Activated CD8-positive, alpha-beta memory T cell treated with anti-CD3 and anti-CD28 coated beads for 4 hours (primary cell): ENCODE measurements around the gene EGR1.

Experiments used
- DNase-seq, 2 donors: peaks; one replicate each; pipeline ENCODE4 v3.0.0-alpha.2; 2020; ENCODE audit warnings: low read depth in 2 of 2

Gene EGR1

DNA sequence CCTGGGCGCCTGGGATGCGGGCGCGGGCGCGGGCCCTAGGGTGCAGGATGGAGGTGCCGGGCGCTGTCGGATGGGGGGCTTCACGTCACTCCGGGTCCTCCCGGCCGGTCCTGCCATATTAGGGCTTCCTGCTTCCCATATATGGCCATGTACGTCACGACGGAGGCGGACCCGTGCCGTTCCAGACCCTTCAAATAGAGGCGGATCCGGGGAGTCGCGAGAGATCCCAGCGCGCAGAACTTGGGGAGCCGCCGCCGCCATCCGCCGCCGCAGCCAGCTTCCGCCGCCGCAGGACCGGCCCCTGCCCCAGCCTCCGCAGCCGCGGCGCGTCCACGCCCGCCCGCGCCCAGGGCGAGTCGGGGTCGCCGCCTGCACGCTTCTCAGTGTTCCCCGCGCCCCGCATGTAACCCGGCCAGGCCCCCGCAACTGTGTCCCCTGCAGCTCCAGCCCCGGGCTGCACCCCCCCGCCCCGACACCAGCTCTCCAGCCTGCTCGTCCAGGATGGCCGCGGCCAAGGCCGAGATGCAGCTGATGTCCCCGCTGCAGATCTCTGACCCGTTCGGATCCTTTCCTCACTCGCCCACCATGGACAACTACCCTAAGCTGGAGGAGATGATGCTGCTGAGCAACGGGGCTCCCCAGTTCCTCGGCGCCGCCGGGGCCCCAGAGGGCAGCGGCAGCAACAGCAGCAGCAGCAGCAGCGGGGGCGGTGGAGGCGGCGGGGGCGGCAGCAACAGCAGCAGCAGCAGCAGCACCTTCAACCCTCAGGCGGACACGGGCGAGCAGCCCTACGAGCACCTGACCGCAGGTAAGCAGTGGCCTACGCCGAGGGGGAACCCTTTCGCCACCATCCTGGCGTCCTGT is at the start of gene EGR1:
TSS of gene EGR1 (plus strand) at position 219 of the 864 bp plus-strand sequence. CDS start at position 502, 283 bp downstream.
- peak; percentile 91 to 94 for DNase-seq

DNA sequence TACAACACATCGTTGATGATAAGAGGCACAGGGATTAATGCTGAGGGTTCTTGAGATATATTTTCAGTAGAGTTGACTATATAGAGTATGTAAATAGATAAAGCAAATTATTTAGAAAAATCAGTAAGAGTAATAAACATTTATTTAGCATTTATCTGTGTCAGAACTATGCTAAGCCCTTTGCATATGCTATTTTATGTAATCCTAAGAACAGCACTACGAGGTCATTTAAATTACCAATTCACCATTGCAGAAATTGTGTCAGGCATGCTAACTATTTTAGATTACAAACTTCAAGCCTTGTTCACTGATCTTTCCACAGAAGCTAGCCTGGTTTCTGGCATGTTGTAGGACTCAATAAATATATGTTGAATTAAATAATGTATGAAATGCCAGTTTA is 46.8 kb upstream of the EGR1 start:
- no peak for DNase-seq

DNA sequence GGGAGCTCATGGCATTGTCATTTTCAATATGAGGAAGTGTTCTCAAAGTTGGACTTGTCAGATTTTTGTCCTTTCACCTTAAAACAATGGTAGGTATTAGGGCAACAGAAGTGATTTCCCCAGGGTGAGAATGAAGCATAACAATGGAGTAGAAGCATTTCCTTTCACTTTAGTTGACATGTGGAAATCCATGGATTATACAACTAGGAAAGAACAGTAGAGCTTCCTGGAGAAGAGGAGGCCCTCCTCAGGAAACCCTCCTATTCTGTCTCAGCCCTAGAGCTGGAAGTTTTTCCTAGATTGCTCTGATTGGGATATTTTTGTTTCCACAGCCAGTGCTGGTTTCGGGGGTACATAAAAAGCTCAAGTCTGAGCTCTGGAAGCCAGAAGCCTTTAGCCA is 40.2 kb upstream of the EGR1 start:
- no peak for DNase-seq

DNA sequence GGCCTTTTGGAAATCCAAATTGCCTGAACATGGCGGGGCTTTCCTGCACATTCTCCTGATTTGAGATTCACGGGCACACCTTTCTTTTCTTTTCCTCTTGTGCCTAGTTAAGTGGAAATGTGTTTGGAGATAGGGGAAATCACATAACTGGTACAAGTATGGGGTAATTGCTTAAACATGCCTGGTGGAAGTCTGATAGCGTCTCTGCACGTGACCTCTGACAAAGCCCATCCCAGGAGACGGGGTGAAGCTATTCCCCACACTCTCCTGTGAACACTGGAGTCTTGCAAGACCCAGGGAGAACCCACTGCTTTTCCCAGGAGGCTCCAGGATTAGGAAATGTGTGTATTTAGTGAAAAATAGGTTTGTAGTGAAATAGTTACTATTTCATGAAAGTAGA is 29.3 kb upstream of the EGR1 start:
- DNase-seq: no peak

DNA sequence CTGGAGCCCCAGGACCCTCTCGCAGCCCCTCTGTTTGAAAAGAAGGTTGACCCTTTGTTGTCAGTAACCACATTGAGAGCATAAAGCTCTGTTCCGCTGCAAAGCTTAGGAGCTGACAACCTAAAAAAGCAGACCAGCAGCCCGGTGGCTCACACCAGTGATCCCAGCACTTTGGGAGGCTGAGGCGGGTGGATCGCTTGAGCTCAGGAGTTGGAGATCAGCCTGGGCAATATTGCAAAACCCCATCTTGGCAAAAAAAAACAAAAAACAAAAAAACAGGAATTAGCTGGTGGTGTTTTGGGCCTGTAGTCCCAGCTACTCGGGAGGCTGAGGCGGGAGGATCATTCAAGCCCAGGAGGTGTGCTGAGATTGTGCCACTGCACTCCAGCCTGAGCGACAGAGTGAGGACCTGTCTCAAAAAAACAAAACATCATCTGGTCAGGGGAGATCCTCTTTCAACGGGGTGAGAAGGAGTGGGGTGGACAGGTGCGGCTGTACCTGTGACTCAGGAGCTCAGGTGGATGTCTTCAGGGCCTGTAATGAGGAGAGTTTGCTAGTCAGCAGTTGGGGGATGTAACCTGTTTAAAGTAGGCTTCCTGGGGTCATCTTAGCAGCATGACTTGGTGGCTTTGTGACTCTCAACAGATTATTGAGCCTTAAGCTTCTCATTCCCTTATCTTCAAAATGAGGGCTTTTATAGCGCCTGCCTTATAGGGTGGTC is 27.1 kb upstream of the EGR1 start:
- no peak for DNase-seq

DNA sequence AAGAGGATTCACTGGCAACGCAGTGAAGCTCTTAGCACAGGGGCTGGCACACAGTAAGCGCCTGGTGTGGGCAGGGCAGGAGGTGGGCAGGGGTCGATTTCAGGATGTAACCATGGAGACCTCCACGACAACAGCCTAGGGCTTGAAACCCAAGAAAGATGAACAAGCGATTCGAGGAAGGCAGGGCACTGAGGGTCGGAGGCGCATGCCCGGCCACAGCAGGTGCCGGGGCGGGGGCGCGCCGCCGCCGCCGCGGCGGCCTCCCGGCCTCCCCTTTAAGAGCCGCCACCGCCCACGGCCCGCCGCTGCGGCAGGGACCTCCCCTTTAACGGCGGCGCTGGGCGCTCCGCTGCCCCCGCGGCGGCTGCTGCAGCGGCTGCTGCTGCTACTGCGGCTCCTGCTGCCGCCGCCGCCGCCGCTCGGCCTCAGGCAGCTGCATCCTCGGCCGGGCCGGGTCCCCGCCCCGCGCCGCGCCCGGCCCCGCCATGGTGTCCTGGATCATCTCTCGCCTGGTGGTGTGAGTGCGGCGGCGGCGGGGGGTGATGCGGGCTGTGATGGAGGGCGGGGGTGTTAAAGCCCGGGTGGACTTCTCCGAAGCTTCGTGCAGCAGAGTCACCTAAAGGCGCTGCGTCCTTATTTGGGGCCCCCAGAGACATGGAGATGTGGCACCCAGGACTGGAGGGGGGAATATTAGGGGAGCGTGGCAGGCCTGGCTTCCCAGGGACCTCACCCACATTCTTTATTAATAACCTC is 26.4 kb upstream of the EGR1 start, which contains the start of gene REEP2:
TSS of gene REEP2 (plus strand) at position 334 of the 753 bp plus-strand sequence. CDS start at position 486, 152 bp downstream.
- peak; percentile 25 to 40 for DNase-seq

DNA sequence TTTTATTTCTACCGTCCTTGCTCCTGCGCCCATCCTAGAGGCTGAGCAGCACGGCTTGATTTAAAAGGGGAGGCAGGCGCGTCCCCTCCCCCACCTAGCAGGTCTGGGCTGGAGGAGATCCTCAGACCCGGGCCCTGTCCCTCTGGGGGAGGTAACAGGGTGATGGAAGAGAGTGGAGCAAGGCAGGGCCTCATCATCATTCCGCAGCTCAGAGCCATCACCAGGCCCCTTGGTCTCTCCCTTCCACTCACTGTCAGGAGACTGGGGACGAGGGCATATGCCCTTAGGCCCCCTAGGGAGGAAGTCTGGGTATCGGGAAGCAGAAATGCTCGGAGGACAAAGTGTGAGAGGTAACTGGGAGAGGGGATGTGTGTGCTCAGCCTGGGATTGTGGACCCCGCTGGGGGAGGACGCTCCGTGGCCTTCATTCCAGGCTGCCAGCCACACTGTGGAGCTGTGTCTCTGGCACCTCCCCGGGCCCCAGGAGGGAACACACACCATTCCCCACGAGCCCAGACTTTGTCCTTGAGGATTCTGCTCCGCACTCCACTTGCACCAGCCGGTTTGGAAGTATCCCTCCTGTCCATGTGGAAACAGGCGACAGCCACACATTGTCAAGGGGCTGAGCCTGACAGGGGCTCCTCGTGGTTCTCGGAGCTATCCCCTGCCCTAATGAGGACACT is 25.7 kb upstream of the EGR1 start:
- DNase-seq: no peak

DNA sequence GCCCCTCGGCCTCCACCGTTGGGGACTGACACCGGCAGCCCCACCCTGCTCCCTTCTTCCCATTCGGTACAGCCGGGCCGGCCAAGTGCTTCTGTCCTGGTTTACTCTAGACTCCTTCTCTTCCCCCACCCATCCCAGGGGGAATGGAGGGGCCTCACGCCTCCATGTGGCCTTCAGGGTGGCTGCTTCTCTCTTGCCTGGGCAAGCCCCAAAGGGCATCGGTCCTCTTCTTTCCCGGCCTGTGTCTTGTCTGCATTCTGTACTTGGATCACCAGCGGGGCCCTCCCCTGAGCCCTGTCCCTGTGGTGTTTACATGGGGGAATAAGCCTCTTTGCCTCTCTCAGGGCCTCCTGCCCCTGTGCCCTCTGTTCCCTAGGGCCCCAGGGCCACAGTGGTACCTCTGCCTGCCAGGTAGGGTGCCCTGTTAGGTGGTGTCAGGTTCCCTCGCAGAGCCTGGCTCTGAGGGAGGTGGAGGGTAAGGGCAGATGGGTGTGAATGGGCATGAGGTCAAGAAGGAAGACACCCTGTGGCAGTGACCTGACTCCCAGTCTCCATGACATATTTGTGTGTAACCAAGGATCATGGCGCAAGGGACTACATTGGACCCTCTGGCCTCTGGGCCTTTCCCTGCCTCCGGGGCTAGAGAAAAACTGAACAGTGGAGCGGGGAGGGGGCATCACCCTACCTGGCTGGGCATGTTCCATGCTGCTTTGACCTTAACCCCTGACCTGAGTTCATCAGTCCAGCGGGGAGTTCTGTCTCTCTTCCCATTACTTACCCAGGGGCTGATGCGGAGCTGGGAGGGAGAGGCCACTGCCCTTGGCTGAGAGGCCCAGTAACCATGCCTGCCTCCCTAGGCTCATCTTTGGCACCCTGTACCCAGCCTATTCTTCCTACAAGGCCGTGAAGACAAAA is 24.9 kb upstream of the EGR1 start:
- no peak for DNase-seq

DNA sequence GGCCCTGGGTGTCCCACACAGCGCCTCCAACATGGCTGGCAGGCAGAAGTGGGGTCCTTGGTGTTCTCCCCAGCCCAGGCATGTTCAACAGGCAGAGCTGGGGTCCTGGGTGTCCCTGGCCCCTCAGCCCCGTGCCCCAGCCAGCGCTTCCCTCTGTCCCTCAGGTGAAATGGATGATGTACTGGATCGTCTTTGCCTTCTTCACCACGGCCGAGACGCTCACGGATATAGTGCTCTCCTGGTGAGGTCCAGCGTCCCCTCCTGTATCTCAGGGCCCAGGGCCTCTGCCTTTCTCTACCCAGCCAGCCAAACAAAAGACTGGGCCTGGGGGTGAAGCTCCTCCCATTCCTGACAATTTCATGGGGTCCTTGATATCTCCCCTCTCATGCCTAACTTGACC is 24.1 kb upstream of the EGR1 start:
- DNase-seq: no peak

DNA sequence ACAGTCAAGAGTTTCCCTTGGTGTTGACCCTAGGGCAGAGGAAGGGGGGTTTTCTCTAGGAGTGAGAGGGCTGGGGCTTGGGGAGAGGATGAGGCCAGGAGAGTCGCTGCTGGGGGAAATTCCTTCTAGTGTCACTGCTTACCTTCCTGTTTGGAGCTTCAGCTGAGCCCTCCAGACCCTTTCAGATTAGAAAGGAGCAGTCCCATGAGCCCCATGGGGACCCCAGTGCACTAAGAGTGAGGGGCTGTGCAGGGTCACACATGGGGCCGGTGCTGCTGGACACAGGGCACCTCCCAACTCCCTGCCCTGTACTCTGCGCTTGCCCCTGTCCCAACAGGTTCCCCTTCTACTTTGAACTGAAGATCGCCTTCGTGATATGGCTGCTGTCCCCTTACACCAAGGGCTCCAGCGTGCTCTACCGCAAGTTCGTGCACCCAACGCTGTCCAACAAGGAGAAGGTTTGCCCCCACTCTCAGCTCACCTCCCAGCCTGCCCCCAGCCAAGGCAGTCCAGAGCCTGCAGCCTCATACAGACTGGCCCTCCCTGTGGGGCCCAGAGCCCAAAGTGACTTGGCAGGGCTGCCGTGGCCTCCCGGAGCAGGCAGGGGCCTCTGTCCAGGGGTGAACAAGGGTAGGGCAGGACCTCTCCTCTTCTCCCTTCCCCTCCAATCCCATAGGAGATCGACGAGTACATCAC is 21.1 kb upstream of the EGR1 start:
- DNase-seq: no peak

DNA sequence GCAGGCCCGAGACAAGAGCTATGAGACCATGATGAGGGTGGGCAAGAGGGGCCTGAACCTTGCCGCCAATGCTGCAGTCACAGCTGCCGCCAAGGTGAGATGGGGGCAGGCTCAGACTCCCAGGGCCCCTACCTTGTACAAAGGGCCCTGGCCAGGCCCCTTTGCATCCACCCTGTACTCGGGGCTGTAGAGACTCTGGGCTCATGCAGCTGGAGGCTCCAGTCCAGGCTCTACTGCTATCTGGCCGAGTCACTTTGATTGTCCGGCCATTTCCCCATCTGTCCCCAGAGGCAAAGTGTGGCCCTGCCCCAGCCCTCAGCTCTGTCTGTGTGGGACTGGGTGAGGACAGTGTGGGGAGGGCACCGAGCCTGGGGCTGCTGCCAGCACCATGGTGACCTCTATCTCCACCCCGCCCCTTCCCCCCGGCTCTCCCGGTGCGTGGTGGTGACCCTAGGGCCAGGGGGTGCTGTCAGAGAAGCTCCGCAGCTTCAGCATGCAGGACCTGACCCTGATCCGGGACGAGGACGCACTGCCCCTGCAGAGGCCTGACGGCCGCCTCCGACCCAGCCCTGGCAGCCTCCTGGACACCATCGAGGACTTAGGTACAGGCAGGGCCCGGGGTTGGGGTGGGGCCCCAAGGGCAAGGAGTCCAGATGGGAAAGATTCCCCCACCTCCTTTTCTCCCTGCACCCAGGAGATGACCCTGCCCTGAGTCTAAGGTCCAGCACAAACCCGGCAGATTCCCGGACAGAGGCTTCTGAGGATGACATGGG is 20.3 kb upstream of the EGR1 start:
- no peak for DNase-seq

DNA sequence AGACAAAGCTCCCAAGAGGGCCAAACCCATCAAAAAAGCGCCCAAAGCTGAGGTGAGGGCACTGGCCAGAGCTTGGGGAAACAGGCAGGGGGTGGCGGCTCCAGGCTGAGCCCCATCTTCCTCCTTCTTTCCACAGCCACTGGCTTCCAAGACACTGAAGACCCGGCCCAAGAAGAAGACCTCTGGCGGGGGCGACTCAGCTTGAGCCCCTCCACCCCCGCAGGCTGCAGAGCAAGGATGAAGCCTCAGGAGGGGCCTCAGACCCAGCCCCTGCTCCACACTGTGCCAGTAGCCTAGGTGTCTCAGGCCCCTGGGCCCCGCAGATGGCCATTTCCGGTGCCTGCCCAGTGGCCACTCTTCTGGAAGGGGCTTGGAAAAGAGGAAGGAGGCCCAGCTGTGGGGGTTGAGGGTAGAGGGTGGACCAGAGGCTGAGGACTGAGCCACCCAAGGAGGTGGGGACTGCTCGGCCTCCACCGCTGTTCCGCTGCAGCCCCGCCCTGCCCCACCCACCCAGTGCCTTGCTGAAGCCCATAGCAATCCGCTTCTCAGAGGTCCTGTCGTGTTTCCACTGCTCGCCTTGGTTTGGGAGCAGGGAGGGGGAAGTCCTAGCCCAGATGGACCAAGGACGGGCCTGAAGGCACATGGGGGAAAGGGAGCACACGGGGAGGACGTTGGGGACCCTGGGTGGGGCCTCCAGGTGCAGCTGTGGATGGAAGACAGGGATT is 19.6 kb upstream of the EGR1 start:
- no peak for DNase-seq

DNA sequence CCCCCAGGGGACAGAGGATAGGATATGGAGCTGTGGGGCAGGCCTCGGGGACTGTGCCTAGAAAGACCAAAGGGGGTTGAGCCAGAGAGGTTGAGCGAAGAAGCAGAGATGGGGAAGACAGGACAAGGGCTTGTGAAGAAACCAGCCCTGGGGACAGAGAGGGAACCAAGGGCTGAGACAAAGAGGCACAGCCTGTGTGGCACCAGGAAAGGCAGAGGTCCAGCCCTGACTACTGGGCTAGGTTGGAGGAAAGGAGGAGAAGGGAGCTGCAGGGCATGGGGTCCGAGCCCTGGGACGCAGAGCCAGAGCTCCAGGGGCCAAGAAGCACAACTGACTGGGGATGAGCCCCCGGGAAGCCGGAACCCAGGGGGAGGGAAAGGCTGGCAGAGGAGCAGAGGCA is 17.2 kb upstream of the EGR1 start:
- no peak for DNase-seq

DNA sequence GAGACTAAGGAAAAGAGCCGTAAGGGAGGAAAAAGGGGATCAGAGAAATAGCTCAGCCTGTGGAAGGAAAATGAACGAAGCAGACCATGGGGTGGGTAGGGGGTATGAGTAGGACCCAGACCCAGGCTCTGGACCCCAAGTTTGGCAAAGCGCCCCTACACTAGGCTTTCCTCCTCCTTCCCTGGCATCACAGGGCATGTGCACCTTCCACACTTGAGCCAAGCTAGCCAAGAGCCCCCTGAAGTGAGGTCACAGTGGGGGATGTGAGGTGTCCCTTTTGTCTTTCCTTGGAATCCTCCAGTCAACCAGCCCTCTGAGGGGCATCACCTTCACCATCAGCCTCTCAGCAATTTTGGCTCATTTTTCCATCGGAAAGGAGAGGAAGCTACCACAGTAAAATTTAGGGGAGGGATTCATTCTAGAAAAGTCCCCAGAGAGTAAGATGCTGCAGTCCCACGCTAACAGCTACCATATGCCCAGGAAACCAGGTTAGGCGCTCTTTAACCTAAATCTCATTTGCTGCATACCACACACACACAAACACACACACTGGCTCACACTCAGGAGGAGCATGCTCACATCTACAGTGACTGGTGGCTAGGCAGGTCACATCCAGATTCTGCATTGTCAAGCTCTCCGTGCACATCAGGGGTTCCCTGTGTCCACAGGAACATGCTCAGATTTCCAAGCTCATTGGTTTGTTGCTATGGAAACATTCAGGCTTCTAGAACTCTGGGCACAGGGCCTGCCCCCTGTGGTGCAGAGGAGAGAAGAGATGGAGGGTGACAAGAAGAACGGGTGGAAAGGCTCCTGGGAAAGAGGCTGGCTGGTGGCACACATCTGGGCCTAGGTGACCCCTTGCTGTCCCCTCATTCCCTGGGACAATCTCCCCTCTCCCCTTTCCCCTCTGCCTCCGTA is 16.5 kb upstream of the EGR1 start:
- DNase-seq: no peak

DNA sequence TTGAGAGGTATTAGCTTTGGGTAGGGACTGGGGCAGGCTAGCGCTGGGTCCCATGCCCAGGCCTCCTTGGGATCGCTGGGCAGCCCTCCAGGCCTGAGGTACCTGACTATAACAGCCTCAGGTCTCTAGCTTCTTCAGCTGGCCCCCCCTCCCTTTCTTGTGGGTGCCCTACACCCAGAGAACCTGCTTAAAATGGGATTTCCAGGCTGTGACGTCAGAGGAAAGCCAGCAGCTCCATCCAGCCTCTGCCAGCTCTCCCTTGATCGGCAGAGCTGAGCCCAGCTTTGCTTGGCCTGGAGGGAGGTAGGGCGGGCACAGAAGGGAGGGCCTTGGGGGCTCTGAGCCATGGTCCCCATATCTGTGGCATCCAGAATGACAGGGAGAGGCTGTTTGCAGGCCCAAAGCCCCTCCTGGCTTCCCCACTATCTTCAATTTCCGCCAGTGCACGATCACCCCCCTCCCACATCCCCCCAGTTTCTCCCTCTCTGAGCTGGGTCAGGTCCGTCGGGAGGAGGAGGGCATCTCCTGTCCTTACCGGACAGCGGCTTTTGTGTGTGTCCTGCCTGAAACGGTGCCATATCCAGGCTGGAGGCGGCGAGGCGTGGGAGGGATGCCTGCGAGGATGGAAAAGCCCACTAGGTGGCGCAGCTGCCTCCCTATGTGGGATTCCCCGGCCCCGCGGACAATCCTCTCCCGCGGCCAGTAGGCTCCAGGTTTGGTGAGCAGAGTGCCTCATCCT is 15.6 kb upstream of the EGR1 start:
- peak; percentile 59 to 65 for DNase-seq

DNA sequence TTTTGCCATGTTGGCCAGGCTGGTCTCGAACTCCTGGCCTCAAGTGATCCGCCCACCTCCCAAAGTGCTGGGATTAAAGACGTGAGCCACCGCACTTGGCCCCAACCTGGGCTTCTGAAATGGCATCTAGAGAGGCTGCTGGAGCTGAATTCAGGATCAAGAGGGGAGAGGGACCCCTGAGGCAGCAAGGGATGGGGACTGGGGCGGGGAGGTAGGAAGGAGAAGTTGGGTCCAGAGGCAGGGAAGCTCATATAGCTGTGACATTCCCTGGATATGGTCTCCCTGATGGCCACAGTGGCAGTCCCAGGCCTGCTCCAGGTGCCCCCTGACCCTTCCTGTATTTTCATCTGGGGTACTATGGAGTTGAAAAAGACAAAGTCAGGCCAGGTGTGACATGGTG is 14.3 kb upstream of the EGR1 start:
- DNase-seq: no peak

DNA sequence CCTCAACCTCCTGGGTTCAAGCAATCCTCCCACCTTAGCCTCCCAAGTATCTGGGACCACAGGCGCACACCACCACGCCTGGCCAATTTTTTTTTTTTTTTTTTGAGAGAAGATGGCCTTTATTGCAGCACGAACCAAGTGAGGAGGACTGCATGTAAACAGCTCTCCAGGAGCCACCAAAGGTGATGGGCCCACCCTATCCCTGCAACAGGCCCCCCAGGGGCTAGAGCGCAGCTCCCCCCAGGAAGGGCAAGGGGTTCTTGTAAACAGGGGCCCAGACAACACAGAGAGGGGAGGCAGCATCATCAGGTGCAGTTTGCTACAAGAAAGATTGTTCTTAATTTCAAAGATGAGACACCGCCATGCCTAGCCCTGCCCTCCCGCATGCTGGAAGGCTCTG is 12.6 kb upstream of the EGR1 start:
- no peak for DNase-seq
